Measurements from ENCODE around the gene DNAJC28.
"Not testable (repeated sequence)": the region's sequence is repeated elsewhere in the genome, so short reads cannot be mapped to it uniquely, and the experiment has no call there.

- not testable (repeated sequence) for TF ChIP-seq CTCF (IDR thresholded peaks at IDR 0.05); EP300 (IDR thresholded peaks at IDR 0.05); POLR2A (IDR thresholded peaks at IDR 0.05; ENCODE audit: low read depth)
Measured at GRCh38 chr21:33507003-33507402, 15.5 kb upstream of the DNAJC28 start.

Data from esophagus muscularis mucosa (tissue), 4 donors.